Tibial artery (tissue), 4 donors: Measurements from ENCODE around the gene VWA3A.
"Not testable (repeated sequence)": the region's sequence is repeated elsewhere in the genome, so short reads cannot be mapped to it uniquely, and the experiment has no call there.

Experiments used
- DNase-seq, 2 donors: peaks; one replicate each; pipeline ENCODE4 v3.0.0-alpha.2; 2019
- H3K27ac ChIP-seq, 2 donors: fragments of 200-600 bp; sonication (generic) in 1 of 2; 1 replicate in 1 of 2; 2 replicates in 1 of 2; pipeline ENCODE4 v1.5.1; 2018 to 2019; ENCODE audit warnings: mild to moderate bottlenecking in 1 of 2
- H3K27me3 ChIP-seq, 2 donors: fragments of 200-600 bp; sonication (generic) in 1 of 2; one replicate each; pipeline versions ENCODE4 v1.5.1 to v1.6.0; 2016 to 2019
- H3K36me3 ChIP-seq, 3 donors: fragments of 200-600 bp; sonication (generic) in 2 of 3; one replicate each; pipeline ENCODE4 v1.5.1; 2016 to 2019; ENCODE audit warnings: mild to moderate bottlenecking in 2 of 3
- H3K4me1 ChIP-seq, 4 donors: fragments of 200-600 bp; sonication (generic) in 2 of 4; 1 replicate in 3 of 4; 2 replicates in 1 of 4; pipeline ENCODE4 v1.5.1; 2016 to 2019
- H3K4me3 ChIP-seq, 2 donors: fragments of 200-600 bp; sonication (generic) in 1 of 2; 1 replicate in 1 of 2; 2 replicates in 1 of 2; pipeline ENCODE4 v1.5.1; 2018 to 2019; ENCODE audit warnings: mild to moderate bottlenecking in 2 of 2
- H3K9me3 ChIP-seq, 3 donors: fragments of 200-600 bp; sonication (generic) in 1 of 3; one replicate each; pipeline ENCODE4 v1.5.1; 2016 to 2019
- CTCF ChIP-seq, 2 experiments: fragments of 200-600 bp in 1 of 2; fragments of 450-650 bp in 1 of 2; IDR thresholded peaks; one replicate each; pipeline ENCODE4 v1.5.1; 2017 to 2019; ENCODE audit warnings: antibody characterized with exemption in 2 of 2, mild to moderate bottlenecking in 1 of 2, moderate library complexity in 1 of 2
- intact Hi-C: fragments of 100-400 bp; cut with DNase I; formaldehyde crosslinking; loops from one replicate; pipeline ENCODE4 v1.15.0; 2023; ENCODE audit warnings: low total_unique reads

Gene VWA3A, protein sequence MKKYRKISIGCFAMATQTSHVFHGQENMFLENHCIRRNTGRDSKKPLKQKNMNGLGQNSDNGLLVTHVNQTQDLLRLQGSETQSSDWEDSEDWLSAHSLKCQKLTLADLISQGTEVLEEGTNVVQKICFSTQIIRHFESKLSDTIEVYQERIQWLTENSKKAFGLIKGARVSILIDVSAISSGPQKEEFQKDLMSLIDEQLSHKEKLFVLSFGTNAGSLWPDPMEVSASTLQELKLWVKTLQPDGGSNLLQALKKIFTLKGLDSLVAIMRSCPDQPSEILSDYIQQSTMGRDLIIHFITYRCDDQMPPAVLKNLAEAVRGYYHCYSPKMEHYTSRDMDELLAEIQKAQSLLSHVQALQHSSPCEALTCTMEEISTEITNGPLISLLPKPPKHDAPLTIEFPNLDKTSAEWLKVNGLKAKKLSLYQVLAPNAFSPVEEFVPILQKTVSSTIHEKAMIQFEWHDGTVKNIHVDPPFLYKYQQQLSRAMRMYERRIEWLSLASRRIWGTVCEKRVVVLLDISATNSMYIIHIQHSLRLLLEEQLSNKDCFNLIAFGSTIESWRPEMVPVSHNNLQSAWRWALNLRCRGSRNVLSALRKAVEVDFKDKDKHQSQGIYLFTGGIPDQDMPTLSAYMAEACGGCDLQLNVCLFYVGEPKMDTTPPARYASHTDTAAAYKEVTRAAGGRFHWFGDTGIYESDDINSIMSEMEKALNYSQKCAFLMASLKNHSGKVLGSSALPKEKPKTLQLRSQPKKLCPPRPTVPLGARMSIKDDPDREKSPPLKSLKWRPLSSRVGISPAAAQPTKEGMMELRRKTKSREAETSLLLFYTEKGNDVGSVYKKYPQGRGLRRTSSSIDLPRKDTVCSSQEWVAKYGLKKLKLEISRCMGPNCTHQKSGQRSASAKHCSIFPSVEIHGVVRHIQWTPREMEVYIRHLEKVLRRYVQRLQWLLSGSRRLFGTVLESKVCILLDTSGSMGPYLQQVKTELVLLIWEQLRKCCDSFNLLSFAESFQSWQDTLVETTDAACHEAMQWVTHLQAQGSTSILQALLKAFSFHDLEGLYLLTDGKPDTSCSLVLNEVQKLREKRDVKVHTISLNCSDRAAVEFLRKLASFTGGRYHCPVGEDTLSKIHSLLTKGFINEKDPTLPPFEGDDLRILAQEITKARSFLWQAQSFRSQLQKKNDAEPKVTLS

GRCh38 chr16:22092143-22092933, at the start of gene VWA3A:
TSS of gene VWA3A (plus strand) at chr16:22092541. CDS start at chr16:22092638, 97 bp downstream.
- intact Hi-C loops: no loop called here
- Histone ChIP-seq H3K36me3 (peaks cover 0 to 2% (median 0%) of the 10 kb centered on the region in 3 donors), H3K9me3 (no peaks in the 10 kb centered on the region), H3K27ac (no peak within 1 kb of the TSS), H3K4me1 (no peaks in the 10 kb centered on the region), H3K4me3 (no peak within 1 kb of the TSS), H3K27me3 (peaks cover 0 to 5% of the 10 kb centered on the region in 2 donors)
- no peak for TF ChIP-seq CTCF (IDR thresholded peaks at IDR 0.05)
- no peak for DNase-seq

- intact Hi-C loops, DNase-seq, H3K36me3 ChIP-seq, H3K27ac ChIP-seq, H3K4me3 ChIP-seq, H3K27me3 ChIP-seq, H3K4me1 ChIP-seq, H3K9me3 ChIP-seq: not testable (repeated sequence)
These were observed 48.5 kb upstream of the VWA3A start for GRCh38 chr16:22043882-22044281.

DNA sequence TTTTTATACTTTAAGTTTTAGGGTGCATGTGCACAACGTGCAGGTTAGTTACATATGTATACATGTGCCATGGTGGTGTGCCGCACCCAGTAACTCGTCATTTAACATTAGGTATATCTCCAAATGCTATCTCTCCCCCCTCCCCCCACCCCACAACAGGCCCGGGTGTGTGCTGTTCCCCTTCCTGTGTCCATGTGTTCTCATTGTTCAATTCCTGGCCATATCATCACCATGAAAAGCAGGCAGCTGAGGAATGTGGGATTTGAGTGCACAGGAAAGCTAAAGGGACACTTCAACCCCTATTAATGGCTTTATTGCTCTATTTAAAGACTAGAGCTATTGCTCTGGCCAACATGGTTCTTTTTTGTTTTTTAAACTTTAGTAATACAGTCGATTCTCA, 46.5 kb upstream of the VWA3A start:
- DNase-seq: not testable (repeated sequence)

GRCh38 chr16:22050963-22051362, 41.4 kb upstream of the VWA3A start:
- Histone ChIP-seq H3K27ac (no peak overlapping the region), H3K4me1 (no peaks in the 10 kb centered on the region), H3K9me3 (no peaks in the 10 kb centered on the region), H3K36me3 (no peaks in the 10 kb centered on the region), H3K27me3 (no peaks in the 10 kb centered on the region), H3K4me3 (no peak overlapping the region)
- intact Hi-C loops: no loop called here
- no peak for TF ChIP-seq CTCF (IDR thresholded peaks at IDR 0.05)
- no peak for DNase-seq

More for the DNA sequence above, 46.5 kb upstream of the VWA3A start:
- H3K27me3 ChIP-seq, H3K4me3 ChIP-seq, H3K36me3 ChIP-seq, intact Hi-C loops, H3K27ac ChIP-seq, H3K9me3 ChIP-seq, H3K4me1 ChIP-seq: not testable (repeated sequence)

DNA sequence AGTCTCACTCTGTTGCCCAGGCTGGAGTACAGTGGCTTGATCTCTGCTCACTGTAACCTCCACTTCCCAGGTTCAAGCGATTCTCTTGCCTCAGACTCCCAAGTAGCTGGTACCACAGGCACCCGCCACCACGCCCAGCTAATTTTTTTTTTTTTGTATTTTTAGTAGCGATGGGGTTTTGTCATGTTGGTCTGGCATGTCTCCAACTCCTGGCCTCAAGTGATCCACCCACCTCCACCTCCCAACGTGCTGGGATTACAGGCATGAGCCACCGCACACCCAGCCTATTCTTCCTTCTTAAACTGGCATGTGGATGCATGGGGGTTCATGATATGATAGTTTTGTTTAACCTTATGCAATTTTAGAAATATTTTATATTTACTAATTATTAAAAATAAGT, 39.4 kb upstream of the VWA3A start:
- intact Hi-C loops: no loop called here
- no peaks in the 10 kb centered on the region for H3K4me1 ChIP-seq
- DNase-seq: no peak
- TF ChIP-seq CTCF (IDR thresholded peaks at IDR 0.05): no peak
- H3K36me3 ChIP-seq: no peaks in the 10 kb centered on the region
- no peaks in the 10 kb centered on the region for H3K9me3 ChIP-seq
- H3K27me3 ChIP-seq: no peaks in the 10 kb centered on the region
- no peak overlapping the region for H3K27ac ChIP-seq
- no peak overlapping the region for H3K4me3 ChIP-seq

DNA sequence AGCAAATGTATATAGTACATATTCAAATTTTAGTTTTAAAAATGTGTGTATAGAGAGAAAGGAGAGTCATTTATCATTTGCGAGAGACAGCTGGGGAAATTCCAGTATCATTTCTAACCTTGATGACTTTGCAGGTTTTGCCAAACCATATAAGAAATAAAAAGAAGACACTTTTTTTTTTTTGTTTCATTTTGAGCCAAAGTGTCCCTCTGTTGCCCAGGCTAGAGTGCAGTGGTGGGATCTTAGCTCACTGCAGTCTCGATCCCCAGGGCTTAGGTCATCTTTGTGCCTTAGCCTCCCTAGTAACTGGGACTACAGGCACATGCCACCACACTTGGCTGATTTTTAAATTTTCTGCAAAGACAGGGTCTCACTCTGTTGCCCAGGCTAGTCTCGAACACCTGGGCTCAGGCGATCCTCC, 38.4 kb upstream of the VWA3A start:
- Histone ChIP-seq H3K27me3 (no peaks in the 10 kb centered on the region), H3K4me3 (no peak overlapping the region), H3K27ac (no peak overlapping the region), H3K36me3 (no peaks in the 10 kb centered on the region), H3K9me3 (no peaks in the 10 kb centered on the region), H3K4me1 (no peaks in the 10 kb centered on the region)
- no peak for TF ChIP-seq CTCF (IDR thresholded peaks at IDR 0.05)
- DNase-seq: no peak
- intact Hi-C loops: no loop called here
